DMS153 treated with DMSO at 0.1 percent for 48 hours (cell line): ENCODE results near the gene KCNJ9.
"Not testable (repeated sequence)": the region's sequence is repeated elsewhere in the genome, so short reads cannot be mapped to it uniquely, and the experiment has no call there.

Experiments
- DNase-seq: peaks from one replicate; lab custom pipeline; 2025; ENCODE audit not compliant: unreplicated experiment; lab: John Stamatoyannopoulos, UW

KCNJ9 gene

DNA sequence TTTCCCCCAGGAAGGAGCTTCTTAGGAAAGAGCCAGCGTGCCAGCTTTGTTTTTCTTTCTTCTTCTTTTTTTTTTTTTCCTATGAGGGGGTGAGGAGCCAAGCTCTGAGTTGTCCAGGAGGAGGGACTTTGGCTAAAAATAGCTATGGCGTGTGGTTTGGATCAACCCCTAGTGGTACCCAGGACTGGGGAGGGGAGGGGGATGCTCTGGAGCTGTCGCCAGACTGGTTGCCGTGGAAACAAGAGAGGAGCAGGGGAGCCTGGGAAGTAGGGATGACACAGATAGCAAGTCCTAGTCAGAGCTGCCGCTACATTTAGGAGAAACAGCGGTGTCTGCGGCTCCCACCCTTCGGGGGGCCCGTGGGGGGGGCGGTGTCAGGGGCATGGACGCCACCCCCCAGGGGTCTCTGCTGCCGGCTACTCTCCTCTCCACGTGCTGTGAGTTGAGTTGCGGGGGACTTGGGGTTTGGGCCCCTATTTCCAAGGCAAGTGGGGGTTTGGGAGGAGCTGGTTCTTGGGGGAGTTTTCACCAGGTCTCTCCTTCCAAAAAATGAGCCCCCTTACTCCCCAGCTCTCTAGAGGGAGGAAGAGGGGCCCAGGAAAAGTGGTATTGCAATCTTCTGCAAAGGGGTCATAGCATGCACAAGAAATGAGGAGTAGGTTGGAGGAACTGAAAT is at the start of gene KCNJ9:
TSS of gene KCNJ9 (plus strand) at position 278 of the 676 bp plus-strand sequence. CDS start 2,493 bp downstream, outside the sequence.
- DNase-seq = no peak

DNA sequence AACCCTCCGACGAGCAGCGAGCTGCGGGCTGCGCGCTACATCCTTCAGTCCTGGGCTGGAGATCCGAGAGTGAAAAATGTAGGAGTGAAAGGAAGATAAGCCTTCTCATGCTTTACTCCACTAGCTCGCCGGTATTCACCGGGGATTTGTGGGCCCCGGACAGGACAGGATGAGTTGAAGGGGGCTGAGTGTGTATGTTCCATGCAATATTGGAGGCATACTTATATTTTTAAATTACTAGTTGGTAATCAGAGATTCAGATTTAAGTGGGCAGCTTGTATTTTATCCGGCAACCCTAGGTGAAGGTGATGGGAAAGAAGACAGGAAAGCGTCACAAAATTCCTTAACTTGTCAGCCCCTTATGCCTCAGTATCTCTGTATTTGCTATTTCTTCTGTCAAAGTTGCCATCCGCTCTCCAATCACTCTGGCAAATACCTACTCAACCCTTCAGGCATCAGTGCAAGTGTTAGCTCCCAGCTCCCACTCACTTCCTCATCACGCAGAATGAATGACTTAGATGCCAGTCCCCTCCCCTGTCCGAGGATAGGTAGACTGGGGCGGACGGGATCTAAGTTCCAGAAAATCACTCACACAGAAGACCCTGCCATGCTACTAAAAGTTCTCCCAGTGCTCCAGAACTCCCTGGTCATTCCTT is 49.0 kb upstream of the KCNJ9 start:
- no peak for DNase-seq

DNA sequence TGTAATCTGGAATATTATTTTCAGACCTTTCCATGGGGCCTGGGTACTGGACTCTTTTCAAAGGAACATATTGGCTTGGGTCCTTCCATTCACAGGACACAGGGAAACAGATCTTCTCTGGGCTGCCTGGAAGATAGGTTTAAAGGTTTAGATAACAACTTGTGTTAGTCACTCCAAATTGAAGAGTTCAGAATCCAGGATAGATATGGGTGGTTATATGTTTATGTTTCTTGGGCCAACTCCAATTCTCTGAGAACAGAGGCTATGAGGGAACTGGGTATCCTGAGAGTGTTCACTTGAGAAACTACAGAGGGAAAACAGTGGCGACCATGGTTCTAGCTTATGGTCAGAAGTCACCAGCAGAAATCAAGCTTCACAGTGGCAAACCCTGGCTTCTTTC is 40.9 kb upstream of the KCNJ9 start:
- no peak for DNase-seq

DNA sequence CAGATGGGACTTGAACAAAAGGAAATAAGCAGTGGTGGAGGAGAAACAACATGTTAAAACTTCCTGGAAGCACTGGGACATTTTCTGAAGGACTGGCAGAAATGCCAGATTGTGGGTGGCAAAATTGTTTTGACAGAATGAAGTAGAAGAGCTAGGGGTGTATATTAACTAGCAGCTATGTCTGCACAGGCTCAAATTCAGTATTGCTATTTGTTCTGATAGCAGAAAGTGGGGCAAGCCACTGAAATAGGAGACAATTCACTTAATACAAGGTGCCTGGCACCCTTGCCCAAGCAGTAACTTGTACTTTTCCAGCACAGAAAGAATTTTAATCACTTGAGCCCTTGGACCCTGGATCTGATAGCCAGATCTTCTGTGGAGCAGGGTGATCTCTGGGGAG is 37.8 kb upstream of the KCNJ9 start:
- DNase-seq = no peak

DNA sequence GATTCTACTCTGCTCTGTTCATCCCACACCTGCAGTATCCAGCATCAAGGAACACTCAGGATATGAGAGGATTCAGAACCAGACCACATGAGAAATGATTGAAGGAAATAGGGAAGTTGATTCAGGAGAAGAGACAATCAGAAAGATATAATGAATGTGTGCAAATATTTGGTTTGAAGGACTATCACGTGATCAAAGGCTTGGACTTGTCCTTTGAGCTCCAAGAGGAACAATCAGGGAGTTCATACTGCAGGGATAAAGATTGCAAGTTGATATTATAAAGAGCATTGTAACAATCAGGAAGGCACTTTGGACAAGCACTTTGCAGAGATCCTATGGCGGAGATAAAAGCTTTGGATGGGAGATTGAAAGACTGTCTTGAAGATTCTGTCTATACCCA is 35.7 kb upstream of the KCNJ9 start:
- DNase-seq = no peak

DNA sequence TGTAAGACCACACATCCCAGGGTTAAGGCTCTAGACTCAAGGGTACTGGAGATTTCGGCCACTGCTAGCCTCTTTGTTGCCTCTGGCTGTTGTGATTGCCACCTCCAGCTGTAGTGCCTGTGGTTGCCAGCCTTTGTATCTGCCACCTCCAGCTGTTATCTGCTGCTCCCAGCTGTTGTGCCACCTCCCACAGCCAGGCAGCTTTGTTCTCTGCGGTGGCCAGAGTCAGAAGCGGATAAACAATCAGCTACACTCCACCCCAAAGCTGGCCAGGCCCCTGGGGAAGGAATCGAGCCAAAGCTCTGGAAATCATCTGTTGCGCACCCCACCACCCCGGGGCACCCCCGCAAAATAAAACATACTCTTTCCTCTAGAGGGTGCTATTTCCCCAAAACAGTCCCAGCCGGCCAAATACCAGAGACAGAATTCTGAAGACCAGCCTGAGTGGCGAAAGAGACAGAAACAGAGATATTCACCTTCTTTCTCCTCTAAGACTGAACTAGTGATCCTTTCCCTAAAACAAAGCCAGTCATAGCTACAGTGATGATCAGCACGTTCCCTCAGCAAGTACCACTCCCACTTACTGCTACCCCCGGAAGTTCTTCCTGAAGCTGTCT is 34.7 kb upstream of the KCNJ9 start:
- DNase-seq = no peak

DNA sequence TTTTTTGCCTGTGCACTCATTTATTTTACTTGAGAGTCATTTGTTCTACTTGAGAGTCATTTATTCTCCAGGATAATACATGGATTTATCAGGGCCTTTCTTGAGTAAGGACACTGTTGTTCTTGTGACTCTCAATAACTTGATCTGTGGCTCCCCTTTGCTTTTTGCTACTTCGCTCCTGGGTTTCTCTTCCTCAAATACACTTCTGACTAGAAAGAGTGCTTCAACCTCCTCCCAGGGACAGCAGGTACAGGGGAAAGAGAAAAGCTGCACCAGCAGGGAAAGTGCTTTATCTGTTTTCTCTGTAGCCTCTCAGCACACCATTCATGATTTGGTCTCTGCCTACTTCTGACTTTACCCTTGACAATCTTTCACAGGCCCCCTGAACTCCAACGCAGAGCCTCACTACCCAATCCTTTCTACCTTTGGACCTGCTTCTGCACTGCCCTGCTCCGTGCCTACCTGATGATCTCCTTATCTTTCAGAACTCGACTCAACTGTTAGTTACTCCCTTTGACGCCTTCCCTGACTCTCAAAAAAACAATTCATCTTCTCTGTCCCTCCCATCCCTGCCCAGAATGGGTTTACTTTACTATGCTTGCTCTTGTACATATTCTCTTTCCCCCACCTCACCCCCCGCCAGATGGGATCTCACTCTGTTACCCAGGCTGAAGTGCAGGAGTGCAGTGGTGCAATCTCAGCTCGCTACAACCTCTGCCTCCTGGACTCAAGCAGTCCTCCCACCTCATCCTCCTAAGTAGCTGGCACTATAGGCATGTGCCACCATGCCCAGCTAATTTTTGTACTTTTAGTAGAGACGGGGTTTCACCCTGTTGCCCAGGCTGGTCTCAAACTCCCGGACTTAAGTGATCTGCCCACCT is 34.0 kb upstream of the KCNJ9 start:
- DNase-seq = no peak

DNA sequence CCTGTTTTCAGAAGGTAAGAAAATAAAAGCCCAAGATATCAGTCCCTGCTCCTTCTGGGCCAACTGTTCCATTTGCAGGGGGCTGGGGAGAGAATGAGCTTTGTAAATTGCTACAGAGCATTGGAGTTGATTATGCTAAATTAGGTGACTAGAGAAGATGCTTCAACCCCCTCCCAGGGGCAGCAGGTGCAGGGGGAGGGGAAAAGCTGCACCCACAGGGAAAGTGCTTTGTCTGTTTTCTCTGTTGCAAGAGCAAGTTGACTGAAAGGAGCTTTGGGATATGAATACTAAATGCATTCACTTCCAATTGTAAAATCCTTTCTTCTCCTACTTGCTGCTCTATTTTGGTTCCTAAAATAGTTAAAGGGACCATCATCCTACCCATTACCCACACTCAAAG is 33.0 kb upstream of the KCNJ9 start:
- no peak for DNase-seq

DNA sequence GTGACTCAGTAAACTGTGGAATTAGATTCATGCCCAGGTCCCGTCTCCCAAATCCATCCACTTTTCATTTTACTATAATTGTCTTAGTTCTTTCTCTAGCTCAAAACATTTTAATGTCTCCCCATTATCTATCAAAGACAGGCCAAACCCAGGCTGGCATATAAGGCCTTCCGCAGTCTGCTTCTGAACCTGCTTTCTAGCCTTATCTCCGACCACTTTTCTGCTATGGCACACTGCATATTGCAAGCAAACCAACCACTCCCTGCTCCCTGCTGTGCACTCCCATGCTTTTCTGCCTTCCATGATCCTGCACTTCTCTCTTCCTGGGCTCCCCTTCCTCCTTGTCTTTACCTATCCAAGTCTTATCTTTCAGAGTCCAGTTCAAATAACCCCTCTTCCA is 32.2 kb upstream of the KCNJ9 start:
- DNase-seq = no peak

DNA sequence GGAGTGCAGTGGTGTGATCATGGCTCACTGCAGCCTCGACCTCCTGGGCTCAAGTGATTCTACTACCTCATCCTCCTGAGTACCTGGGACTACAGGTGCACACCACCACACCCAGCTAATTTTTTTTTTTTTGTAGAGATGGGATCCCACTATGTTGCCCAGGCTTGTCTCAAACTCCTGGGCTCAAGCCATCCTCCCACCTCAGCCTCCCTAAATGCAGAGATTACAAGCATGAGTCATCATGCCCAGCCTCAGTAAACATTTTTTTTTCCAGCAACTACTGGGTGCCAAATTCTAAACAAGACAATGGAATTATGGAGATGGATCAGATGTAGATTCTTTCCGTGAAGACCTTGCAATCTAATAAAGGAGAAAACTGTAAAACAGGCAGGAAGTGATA is 31.2 kb upstream of the KCNJ9 start:
- not testable (repeated sequence) for DNase-seq

DNA sequence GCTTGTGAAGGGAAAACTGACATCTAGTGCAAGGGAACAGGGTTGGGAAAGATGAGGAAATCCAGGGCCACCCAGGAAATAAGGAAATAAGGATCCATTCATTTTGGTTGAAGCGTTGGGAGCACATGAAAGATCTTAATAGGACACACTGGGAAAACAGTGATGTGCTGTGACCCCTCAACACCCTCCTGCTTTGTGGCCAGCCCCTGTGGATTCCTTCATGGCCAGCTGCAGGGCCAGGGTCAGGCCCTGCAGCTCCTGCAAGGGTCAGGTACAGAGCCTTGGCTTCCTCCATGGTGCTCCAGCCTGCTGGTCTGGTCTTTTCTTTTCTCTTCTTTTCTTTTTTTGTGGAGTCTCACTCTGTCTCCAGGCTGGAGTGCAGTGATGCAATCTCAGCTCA is 30.7 kb upstream of the KCNJ9 start:
- no peak for DNase-seq

DNA sequence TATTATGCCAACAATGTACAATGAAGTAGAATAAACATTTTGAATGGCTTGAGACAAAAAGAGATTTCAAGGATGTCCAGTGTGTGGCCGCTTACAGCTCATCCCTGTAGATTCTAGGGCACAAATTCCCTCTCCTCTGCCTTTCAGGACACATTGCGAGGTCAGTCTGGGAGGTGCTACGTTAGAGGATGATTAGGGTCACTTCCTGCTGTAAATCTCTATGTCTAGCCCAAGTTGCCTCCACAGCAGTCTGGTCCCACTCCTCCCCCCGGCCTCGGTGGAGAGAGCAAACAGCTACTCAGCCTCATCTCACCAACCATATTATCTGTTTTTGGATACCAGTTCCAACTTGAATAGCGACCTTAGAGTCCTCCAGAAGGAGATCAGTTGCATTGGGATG is 28.4 kb upstream of the KCNJ9 start:
- no peak for DNase-seq

DNA sequence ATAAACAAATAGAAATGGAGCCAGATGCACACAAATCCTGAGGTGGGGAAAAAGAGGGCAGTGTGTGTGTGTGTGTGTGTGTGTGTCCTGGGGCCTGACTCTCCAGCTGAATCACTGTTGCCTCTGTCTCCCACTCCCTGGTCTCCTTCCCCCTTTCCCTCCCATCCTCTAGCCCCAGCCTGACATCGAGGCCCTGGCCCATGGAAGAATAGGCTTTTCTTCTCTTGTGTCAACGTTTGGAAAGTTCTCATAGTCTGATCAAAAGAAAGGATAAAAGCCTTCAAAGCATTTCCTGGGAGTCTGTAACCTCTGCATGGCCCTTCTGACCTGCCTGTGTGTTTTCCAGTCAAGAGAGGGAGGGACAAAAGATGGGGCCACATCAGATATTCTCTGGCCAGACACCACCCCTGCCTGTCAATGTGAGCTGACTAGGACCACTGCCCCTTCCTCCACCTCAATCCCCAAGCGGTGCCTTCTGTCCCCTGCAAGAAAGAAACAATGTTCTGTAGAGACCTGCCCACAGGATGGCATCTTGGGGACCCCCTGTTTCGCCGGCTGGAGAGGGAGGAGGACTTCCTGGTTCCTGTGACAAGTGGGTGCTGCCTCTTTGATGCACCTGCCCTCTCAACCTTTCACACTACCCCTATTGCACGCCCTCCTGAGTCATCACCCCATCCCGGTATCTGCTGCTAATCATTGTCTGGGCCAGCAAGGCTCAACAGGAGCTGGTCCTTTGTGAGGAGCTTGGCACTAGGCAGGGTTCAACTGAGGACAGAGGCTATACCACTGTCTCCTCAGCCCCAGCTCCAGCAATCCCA is 27.6 kb upstream of the KCNJ9 start:
- DNase-seq = no peak

DNA sequence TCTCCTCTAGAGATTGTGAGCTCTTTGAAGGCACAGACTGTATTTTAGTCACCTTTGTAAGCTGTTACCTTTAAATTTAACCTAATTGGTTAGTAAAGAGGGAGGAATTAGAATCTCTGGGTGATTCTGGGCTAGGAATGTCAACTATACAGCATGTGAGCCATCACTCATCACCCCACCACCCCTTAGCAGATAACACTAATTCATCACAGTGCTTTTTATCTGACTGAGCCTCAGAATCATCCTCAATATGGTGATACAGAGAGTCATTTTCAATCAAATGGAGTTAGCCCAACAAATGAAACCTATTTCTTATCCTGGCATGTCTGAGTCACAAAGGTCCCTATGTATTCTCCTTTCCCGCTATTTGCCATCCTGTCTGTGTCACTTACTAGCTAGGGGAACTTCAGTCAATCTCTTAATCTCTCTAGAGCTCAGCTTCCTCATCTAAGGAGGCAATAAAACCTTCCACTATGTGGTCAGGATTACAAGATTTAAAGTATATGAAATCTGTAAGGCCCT is 24.6 kb upstream of the KCNJ9 start:
- no peak for DNase-seq

DNA sequence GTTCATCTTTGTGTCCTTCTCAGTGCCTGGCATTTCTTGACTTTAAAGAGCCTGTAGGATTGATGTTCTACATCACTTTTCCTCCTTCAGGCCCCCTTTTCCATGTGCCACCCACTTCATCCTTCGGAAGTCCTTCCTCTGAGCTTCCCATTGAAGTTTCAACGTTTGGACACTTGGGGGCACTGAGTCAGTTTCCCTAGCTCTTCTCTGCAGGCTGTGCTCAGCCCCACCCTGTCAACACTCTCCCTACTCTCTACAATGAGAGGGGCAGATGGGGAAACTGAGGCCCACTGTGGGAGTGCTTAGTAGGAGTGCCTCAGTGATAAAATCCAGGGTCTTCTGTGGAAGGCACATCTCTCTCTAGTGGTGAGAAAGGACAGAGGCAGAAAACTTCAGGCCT is 23.3 kb upstream of the KCNJ9 start:
- no peak for DNase-seq

DNA sequence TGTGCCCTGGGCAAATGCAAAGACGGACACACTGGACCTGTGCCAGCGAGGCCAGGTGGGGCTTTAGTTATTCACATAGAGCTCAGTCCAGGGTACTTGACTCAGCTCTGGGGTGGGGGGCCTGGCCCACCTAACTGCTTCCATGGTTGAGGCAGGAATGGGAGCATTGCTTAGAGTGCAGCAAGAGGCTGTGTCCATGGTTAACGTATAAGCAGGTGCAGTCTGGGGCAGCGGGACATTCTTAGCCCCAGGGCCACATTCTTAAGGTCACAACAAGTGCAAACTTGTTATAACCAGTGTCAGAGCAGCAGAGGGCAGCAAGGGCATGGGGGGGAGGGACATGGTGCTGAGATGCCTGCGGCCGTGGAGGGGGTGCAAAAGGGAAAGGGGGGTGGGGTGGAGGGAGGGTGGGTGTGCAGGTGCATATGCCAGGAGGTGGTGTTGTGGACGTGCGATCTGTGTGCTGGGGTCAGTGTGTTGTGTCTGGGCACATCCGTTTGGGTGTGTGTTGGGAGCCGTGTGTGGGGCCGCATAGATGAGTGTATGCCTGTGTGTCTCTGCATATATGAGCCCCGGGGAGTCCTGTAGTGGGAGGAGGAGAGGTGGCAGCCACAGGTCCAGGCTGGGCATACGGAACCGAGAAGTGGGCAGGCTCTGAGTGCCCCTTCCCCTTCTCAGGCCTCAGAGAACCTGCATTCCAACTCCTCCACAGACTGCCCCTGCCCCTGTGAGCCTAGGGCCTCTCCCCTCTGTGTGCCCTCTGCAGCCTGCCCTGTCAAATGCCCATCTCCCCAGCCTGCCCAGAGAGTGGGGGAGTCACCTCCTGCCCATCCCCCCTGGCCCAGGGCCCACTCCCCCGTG is 19.7 kb upstream of the KCNJ9 start:
- no peak for DNase-seq

DNA sequence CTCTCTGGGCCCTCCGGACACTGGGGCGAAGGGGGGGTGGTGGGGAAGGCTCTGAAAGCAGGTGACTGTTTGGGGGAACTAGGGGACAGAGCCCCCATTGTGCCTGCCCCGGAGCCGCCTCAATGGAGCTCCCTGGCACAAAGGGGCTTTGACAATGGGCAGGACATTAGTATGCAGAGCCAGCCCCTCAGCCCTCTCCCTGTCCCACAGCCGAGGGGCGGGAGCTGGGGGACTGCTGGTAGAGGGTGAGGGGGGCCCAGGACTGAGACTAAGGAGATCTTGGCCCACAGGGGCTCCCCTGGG is 19.2 kb upstream of the KCNJ9 start:
- no peak for DNase-seq

DNA sequence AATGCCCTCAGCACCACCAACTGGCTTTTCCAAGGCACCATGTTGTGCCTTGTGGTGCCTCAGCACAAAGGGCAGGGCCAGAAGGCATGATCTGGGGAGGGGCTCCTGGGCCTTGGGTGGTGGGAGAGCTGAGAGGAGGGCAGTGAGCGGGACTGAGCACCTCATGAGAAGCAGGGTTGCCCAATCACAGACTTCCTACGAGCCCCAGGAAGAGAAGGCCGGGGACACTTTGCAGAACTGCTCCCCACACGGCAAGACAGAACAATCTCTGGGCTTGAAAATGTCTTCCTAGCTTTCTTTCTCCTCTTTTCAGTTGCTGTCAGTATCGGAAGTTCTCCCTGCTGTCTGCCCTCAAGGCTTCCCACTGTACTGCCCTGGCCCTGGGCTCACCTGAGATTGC is 18.2 kb upstream of the KCNJ9 start:
- DNase-seq = no peak

DNA sequence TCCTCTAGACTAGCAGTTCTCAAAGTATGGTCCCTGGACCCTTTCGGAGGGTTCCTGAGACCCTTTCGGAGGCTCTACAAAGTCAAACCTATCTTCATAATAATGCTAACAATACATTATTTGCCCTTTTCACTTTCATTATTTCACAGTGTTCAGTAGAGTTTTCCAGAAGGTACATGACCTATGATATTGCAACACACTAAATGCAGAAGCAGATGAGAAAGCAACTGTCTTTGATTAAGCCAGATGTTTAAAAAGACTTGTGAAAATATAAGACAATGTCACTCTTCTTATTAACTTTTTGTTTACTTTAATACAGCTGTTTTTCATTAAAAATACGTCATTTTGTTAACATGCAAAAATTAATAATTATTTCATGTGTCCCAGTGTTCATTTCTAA is 17.2 kb upstream of the KCNJ9 start:
- DNase-seq = no peak

DNA sequence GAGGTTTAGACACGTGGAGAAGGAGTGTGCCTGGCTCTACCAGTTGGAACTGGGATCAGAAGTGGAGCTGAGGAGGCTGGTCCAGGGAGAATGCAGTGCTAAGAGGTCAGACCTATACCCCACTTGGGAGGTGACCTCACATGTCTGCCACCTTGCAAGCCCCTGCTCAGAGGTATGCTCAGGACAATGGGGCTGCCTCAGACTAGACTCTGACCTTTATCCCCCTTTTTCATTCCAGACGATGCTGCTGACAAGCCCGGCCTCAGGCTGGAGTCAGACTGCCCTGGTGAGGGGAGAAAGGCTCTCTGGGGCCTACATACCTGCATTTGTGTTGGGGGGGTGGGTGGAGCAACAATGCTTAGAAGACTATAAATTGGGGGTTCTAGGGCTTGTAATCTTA is 16.6 kb upstream of the KCNJ9 start:
- DNase-seq = no peak
